HepG2 (cell line): ENCODE measurements around the gene TMEM198. TPM values are rescaled to one million over a fixed set of nuclear protein-coding genes. Genes with fewer than 3 reads are reported as not detected.

ENCODE experiments used
- CBFB ChIP-seq: sonication (generic); formaldehyde crosslinking; IDR thresholded peaks from 2 replicates; pipeline ENCODE4 v1.4.0; 2020; ENCODE audit warnings: missing genetic modification reagents
- CEBPB ChIP-seq: IDR thresholded peaks from 2 replicates; pipeline ENCODE4 v1.6.1; 2011; ENCODE audit warnings: low read depth, low read length, improper control_type of control experiment, borderline replicate concordance
- DRAP1 ChIP-seq: IDR thresholded peaks from 2 replicates; pipeline ENCODE4 v1.6.1; 2016; ENCODE audit warnings: missing genetic modification reagents, missing compliant biosample characterization
- FOXA1 ChIP-seq, 2 experiments: fragments of 450-650 bp in 1 of 2; sonication (generic) in 1 of 2; formaldehyde crosslinking in 1 of 2; IDR thresholded peaks; 2 replicates each; pipeline versions ENCODE4 v1.4.0 to v1.6.1; 2016 to 2020; ENCODE audit warnings: missing genetic modification reagents in 1 of 2
- FOXP1 ChIP-seq, 2 experiments: fragments of 450-650 bp in 1 of 2; IDR thresholded peaks; 2 replicates each; pipeline ENCODE4 v1.6.1; 2017 to 2018; ENCODE audit warnings: antibody characterized with exemption in 1 of 2
- GATAD1 ChIP-seq: IDR thresholded peaks from 2 replicates; pipeline ENCODE4 v1.6.1; 2016; ENCODE audit warnings: missing genetic modification reagents, missing compliant biosample characterization
- HNF1B ChIP-seq: sonication (generic); formaldehyde crosslinking; IDR thresholded peaks from 2 replicates; pipeline ENCODE4 v1.5.1; 2020; ENCODE audit warnings: mild to moderate bottlenecking, moderate library complexity, missing genetic modification reagents
- HOXA7 ChIP-seq: sonication (generic); formaldehyde crosslinking; IDR thresholded peaks from 2 replicates; pipeline ENCODE4 v1.8.1; 2022; ENCODE audit warnings: mild to moderate bottlenecking, missing genetic modification reagents, moderate library complexity
- JUNB ChIP-seq: sonication (generic); formaldehyde crosslinking; IDR thresholded peaks from 2 replicates; pipeline ENCODE4 v1.8.0; 2022; ENCODE audit warnings: missing genetic modification reagents, mild to moderate bottlenecking, borderline replicate concordance
- KAT8 ChIP-seq: IDR thresholded peaks from 2 replicates; pipeline ENCODE4 v1.6.1; 2016; ENCODE audit warnings: missing genetic modification reagents, missing compliant biosample characterization
- MBNL3 ChIP-seq: fragments of 250-450 bp; sonication (Bioruptor Pico); conservative IDR thresholded peaks from 2 replicates; pipeline ENCODE4 v1.8.0; 2022; ENCODE audit warnings: mild to moderate bottlenecking, inconsistent platforms
- MED1 ChIP-seq: sonication (generic); formaldehyde crosslinking; IDR thresholded peaks from 2 replicates; pipeline ENCODE4 v1.4.0; 2020; ENCODE audit warnings: missing genetic modification reagents
- NFIC ChIP-seq: IDR thresholded peaks from 2 replicates; pipeline ENCODE4 v1.6.1; 2012; ENCODE audit warnings: mild to moderate bottlenecking, low read length, inconsistent platforms
- PLRG1 ChIP-seq: fragments of 450-650 bp; conservative IDR thresholded peaks from 2 replicates; pipeline ENCODE4 v1.6.1; 2016
- POLR2G ChIP-seq: fragments of 200-400 bp; formaldehyde crosslinking; IDR thresholded peaks from 2 replicates; pipeline ENCODE4 v1.6.1; 2018; ENCODE audit warnings: mild to moderate bottlenecking, low read depth, low read length, moderate library complexity
- SNAPC5 ChIP-seq: sonication (generic); formaldehyde crosslinking; IDR thresholded peaks from 2 replicates; pipeline ENCODE4 v1.8.1; 2023; ENCODE audit warnings: mild to moderate bottlenecking, missing genetic modification reagents, borderline replicate concordance
- TRAFD1 ChIP-seq: sonication (generic); formaldehyde crosslinking; IDR thresholded peaks from 2 replicates; pipeline ENCODE4 v1.5.1; 2020; ENCODE audit warnings: missing genetic modification reagents, mild to moderate bottlenecking, borderline replicate concordance
- U2AF1 ChIP-seq: fragments of 200-400 bp; formaldehyde crosslinking; optimal IDR thresholded peaks from 2 replicates; pipeline ENCODE3; 2017; ENCODE audit warnings: mild to moderate bottlenecking, low read depth, low read length
- YEATS4 ChIP-seq: sonication (generic); formaldehyde crosslinking; IDR thresholded peaks from 2 replicates; pipeline ENCODE4 v1.4.0; 2020; ENCODE audit warnings: missing genetic modification reagents, borderline replicate concordance
- ZBTB3 ChIP-seq: sonication (generic); formaldehyde crosslinking; IDR thresholded peaks from 2 replicates; pipeline ENCODE4 v1.4.0; 2020; ENCODE audit warnings: low read depth, mild to moderate bottlenecking, moderate library complexity, missing genetic modification reagents, borderline replicate concordance
- ZIK1 ChIP-seq: sonication (generic); formaldehyde crosslinking; IDR thresholded peaks from 2 replicates; pipeline ENCODE4 v1.5.0; 2020; ENCODE audit warnings: mild to moderate bottlenecking, low read depth, missing genetic modification reagents, borderline replicate concordance
- ZKSCAN8 ChIP-seq: IDR thresholded peaks from 2 replicates; pipeline ENCODE4 v1.6.1; 2016; ENCODE audit warnings: borderline replicate concordance, missing genetic modification reagents, missing compliant biosample characterization
- ZNF282 ChIP-seq: fragments of 450-650 bp; IDR thresholded peaks from 2 replicates; pipeline ENCODE4 v1.6.1; 2018; ENCODE audit not compliant: partially characterized antibody
- ZNF367 ChIP-seq: sonication (generic); formaldehyde crosslinking; IDR thresholded peaks from 2 replicates; pipeline ENCODE4 v1.4.0; 2020; ENCODE audit warnings: missing genetic modification reagents, borderline replicate concordance
- ZNF501 ChIP-seq: sonication (generic); formaldehyde crosslinking; IDR thresholded peaks from 2 replicates; pipeline ENCODE4 v1.5.1; 2020; ENCODE audit warnings: mild to moderate bottlenecking, moderate library complexity, missing genetic modification reagents
- ZNF543 ChIP-seq: sonication (generic); formaldehyde crosslinking; IDR thresholded peaks from 2 replicates; pipeline ENCODE4 v1.4.0; 2020; ENCODE audit warnings: mild to moderate bottlenecking, missing genetic modification reagents
- polyA plus RNA-seq, 8 experiments: library from polyadenylated mRNA; depleted of rRNA in 3 of 8; stranded (reverse) in 7 of 8; unstranded in 1 of 8; fragments of >200 nt; fragmentation: Illumina TruSeq in 4 of 8; extraction: Trizol in 4 of 8; gene quantifications; 2 replicates each; pipeline versions ENCODE4 v1.2.1 to v1.2.3, GENCODE V29; 2011 to 2016; ENCODE audit warnings: low read depth in 4 of 8, missing spikeins in 1 of 8, mixed read lengths in 1 of 8; ENCODE audit not compliant: insufficient read depth in 1 of 8
- total RNA-seq, 5 experiments: library from RNA; depleted of rRNA; stranded (reverse); fragments of >200 nt; fragmentation: Illumina TruSeq; extraction: Trizol; gene quantifications; 2 replicates each; pipeline ENCODE4 v1.2.3, GENCODE V29; 2016; ENCODE audit warnings: low read depth in 1 of 5

TMEM198 gene
- total and polyA plus RNA-seq, 2 of the 13 experiments (the other 11 are each of a cell fraction or from before 2014, with no cell fraction given) = 17.3 to 23.5 TPM

GRCh38 chr2:219543596-219544358 is at the start of gene TMEM198, which contains the start of gene CHPF (continued):
- TF ChIP-seq DRAP1 = peak; percentile 95
- no peak for TF ChIP-seq ZNF282
- TF ChIP-seq FOXA1 (IDR thresholded peaks at IDR 0.05) = no peak
- 0 out of 2 replicates have a peak, but pooled peaks have one; percentile 11 for TF ChIP-seq FOXA1 (CRISPR knock-in tag; IDR thresholded peaks at IDR 0.05)
- peak; percentile 82 for TF ChIP-seq MED1 (CRISPR knock-in tag)
- TF ChIP-seq POLR2G = peak; percentile 91
- no peak; the same call in 1 of the 2 replicates for TF ChIP-seq JUNB (CRISPR knock-in tag)
- peak; percentile 54 for TF ChIP-seq U2AF1
- TF ChIP-seq FOXP1 (IDR thresholded peaks at IDR 0.05) = 0 out of 2 replicates have a peak, but pooled peaks have one; percentile 19
- TF ChIP-seq FOXP1 (CRISPR knock-in tag; IDR thresholded peaks at IDR 0.05) = no peak; the same call in 1 of the 2 replicates
- no peak for TF ChIP-seq PLRG1
- no peak; the same call in 1 of the 2 replicates for TF ChIP-seq TRAFD1 (CRISPR knock-in tag)
- TF ChIP-seq KAT8 (CRISPR knock-in tag) = peak; percentile 92
- peak; percentile 8; the same call in 1 of the 2 replicates for TF ChIP-seq ZNF501 (CRISPR knock-in tag)
- no peak for TF ChIP-seq MBNL3 (CRISPR knock-in tag)
- no peak for TF ChIP-seq CEBPB
- peak; percentile 80 for TF ChIP-seq ZNF543 (CRISPR knock-in tag)
- TF ChIP-seq ZBTB3 = no peak
- peak; percentile 67; the same call in 1 of the 2 replicates for TF ChIP-seq ZKSCAN8 (CRISPR knock-in tag)
- TF ChIP-seq HOXA7 (CRISPR knock-in tag) = no peak
- TF ChIP-seq ZNF367 = peak; percentile 93
- no peak; the same call in 1 of the 2 replicates for TF ChIP-seq SNAPC5 (CRISPR knock-in tag)
- peak; percentile 75 for TF ChIP-seq HNF1B (CRISPR knock-in tag)
- peak; percentile 94 for TF ChIP-seq YEATS4
- TF ChIP-seq NFIC = no peak
- TF ChIP-seq GATAD1 = peak; percentile 89
- peak; percentile 78 for TF ChIP-seq CBFB
- 0 out of 2 replicates have a peak, but pooled peaks have one; percentile 53 for TF ChIP-seq ZIK1 (CRISPR knock-in tag)
